ENCODE data around the gene SYNE2. TPM values are rescaled to one million over a fixed set of nuclear protein-coding genes. Genes with fewer than 3 reads are reported as not detected.

SYNE2 gene
- total RNA-seq, 4 donors from 2014 or later, result 314 to 379 (median 342) TPM

GRCh38 chr14:63911404-63911803 is 58.6 kb downstream of the SYNE2 start:
- intact Hi-C loops (cut with DNase I), result no loop called here
- no peaks in the 10 kb centered on the region for H3K9me3 ChIP-seq
- WGBS, 2 donors, result 24 to 32% methylated on average over 1 of the region's 1 CpG

GRCh38 chr14:63912286-63912685 is 59.5 kb downstream of the SYNE2 start:
- no peaks in the 10 kb centered on the region for H3K27me3 ChIP-seq
- H3K4me1 ChIP-seq, result peaks cover 48 to 49% of the 10 kb centered on the region in 2 donors
- DNase-seq, result no peak
- no peaks in the 10 kb centered on the region for H3K36me3 ChIP-seq
- TF ChIP-seq CTCF (IDR thresholded peaks at IDR 0.05), result no peak
- TF ChIP-seq POLR2A (IDR thresholded peaks at IDR 0.05), result no peak
- no peaks in the 10 kb centered on the region for H3K9me3 ChIP-seq
- intact Hi-C loops (cut with DNase I), result no loop called here
- no peak overlapping the region for H3K4me3 ChIP-seq (replicated peaks in 1 of 3)
- WGBS, 2 donors, result 26 to 28% methylated on average over 1 of the region's 1 CpG
- peak overlapping the region; percentile 4 to 70 (median 4) for H3K27ac ChIP-seq

More at GRCh38 chr14:63911404-63911803, 58.6 kb downstream of the SYNE2 start:
- TF ChIP-seq CTCF (IDR thresholded peaks at IDR 0.05), result no peak
- peak in 1 of 2 donors; percentile 17 for TF ChIP-seq POLR2A (IDR thresholded peaks at IDR 0.05)
- H3K4me3 ChIP-seq (replicated peaks in 1 of 3), result no peak overlapping the region
- peak overlapping the region; percentile 4 to 70 (median 39) for H3K27ac ChIP-seq
- H3K27me3 ChIP-seq, result no peaks in the 10 kb centered on the region
- H3K4me1 ChIP-seq, result peaks cover 47 to 49% of the 10 kb centered on the region in 2 donors
- no peak for DNase-seq
- H3K36me3 ChIP-seq, result no peaks in the 10 kb centered on the region

- 77% methylated on average over 11 of the region's 11 CpGs for WGBS, 2 donors
- peak overlapping the region in 1 of 3 donors; percentile 5 for H3K27ac ChIP-seq
- DNase-seq, result no peak
- TF ChIP-seq CTCF (IDR thresholded peaks at IDR 0.05), result no peak
- no peak for TF ChIP-seq POLR2A (IDR thresholded peaks at IDR 0.05)
- H3K27me3 ChIP-seq, result no peaks in the 10 kb centered on the region
- H3K4me3 ChIP-seq (replicated peaks in 1 of 3), result no peak overlapping the region
- no peaks in the 10 kb centered on the region for H3K9me3 ChIP-seq
- no peaks in the 10 kb centered on the region for H3K36me3 ChIP-seq
- intact Hi-C loops (cut with DNase I), result no loop called here
- peaks cover 29 to 38% of the 10 kb centered on the region in 2 donors for H3K4me1 ChIP-seq
Observed at GRCh38 chr14:63918411-63918810, 65.6 kb downstream of the SYNE2 start.

- TF ChIP-seq POLR2A (IDR thresholded peaks at IDR 0.05) (peak in 1 of 2 donors; percentile 51), CTCF (IDR thresholded peaks at IDR 0.05) (no peak)
- no peaks in the 10 kb centered on the region for H3K27me3 ChIP-seq
- peak overlapping the region; percentile 71 to 87 (median 79) for H3K27ac ChIP-seq
- H3K9me3 ChIP-seq, result no peaks in the 10 kb centered on the region
- intact Hi-C loops (cut with DNase I), result no loop called here
- peak; percentile 59 to 64 for DNase-seq
- peaks cover 26 to 33% of the 10 kb centered on the region in 2 donors for H3K4me1 ChIP-seq
- 41 to 42% methylated on average over 5 of the region's 5 CpGs for WGBS, 2 donors
- H3K4me3 ChIP-seq (replicated peaks in 1 of 3), result no peak overlapping the region
- no peaks in the 10 kb centered on the region for H3K36me3 ChIP-seq
Observed at GRCh38 chr14:63922696-63923421, 70.1 kb downstream of the SYNE2 start.

GRCh38 chr14:63923422-63923752 is 70.6 kb downstream of the SYNE2 start:
- H3K36me3 ChIP-seq, result no peaks in the 10 kb centered on the region
- intact Hi-C loops (cut with DNase I), result no loop called here
- H3K4me1 ChIP-seq, result peaks cover 25 to 30% of the 10 kb centered on the region in 2 donors
- H3K4me3 ChIP-seq (replicated peaks in 1 of 3), result no peak overlapping the region
- TF ChIP-seq POLR2A (IDR thresholded peaks at IDR 0.05) (no peak), CTCF (IDR thresholded peaks at IDR 0.05) (no peak)
- H3K9me3 ChIP-seq, result no peaks in the 10 kb centered on the region
- H3K27ac ChIP-seq, result peak overlapping the region; percentile 71 to 87 (median 79)
- no peak for DNase-seq
- H3K27me3 ChIP-seq, result no peaks in the 10 kb centered on the region
